PC-9 (cell line): ENCODE data around the gene RAB29.

ENCODE experiments used
- EZH2 ChIP-seq: fragments of 200-600 bp; sonication (generic); IDR thresholded peaks from 2 replicates; pipeline ENCODE4 v1.8.0; 2017; ENCODE audit warnings: antibody characterized with exemption, low read depth
- TF ChIP-seq, protein P1 (sequence below): fragments of 200-600 bp; sonication (generic); conservative IDR thresholded peaks from 2 replicates; pipeline ENCODE4 v1.6.1; 2017; ENCODE audit warnings: mixed run types, antibody characterized with exemption, mild to moderate bottlenecking, moderate library complexity

- TF ChIP-seq EZH2 = no peak
- TF ChIP-seq, protein P1, sequence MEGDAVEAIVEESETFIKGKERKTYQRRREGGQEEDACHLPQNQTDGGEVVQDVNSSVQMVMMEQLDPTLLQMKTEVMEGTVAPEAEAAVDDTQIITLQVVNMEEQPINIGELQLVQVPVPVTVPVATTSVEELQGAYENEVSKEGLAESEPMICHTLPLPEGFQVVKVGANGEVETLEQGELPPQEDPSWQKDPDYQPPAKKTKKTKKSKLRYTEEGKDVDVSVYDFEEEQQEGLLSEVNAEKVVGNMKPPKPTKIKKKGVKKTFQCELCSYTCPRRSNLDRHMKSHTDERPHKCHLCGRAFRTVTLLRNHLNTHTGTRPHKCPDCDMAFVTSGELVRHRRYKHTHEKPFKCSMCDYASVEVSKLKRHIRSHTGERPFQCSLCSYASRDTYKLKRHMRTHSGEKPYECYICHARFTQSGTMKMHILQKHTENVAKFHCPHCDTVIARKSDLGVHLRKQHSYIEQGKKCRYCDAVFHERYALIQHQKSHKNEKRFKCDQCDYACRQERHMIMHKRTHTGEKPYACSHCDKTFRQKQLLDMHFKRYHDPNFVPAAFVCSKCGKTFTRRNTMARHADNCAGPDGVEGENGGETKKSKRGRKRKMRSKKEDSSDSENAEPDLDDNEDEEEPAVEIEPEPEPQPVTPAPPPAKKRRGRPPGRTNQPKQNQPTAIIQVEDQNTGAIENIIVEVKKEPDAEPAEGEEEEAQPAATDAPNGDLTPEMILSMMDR = no peak
These were observed 25.1 kb upstream of the RAB29 start for GRCh38 chr1:205800427-205800826.
